GM18505 (cell line): ENCODE results near the gene OR2L8.

ENCODE experiments used
- ATAC-seq: cut with Tn5 transposase; IDR thresholded peaks from one replicate; pipeline ENCODE4 v1.9.1; 2021; ENCODE audit not compliant: unreplicated experiment
- POLR2A ChIP-seq: IDR thresholded peaks from 4 replicates; pipeline ENCODE4 v1.6.1; 2011; ENCODE audit warnings: borderline replicate concordance; ENCODE audit not compliant: insufficient read depth, insufficient read length; ENCODE audit errors: extremely low read depth

OR2L8 gene

GRCh38 chr1:247942624-247943023, 6.0 kb upstream of the OR2L8 start:
- TF ChIP-seq POLR2A = no peak
- no peak for ATAC-seq

- no peak for ATAC-seq
- no peak for TF ChIP-seq POLR2A
These were observed 4.8 kb downstream of the OR2L8 start for GRCh38 chr1:247953408-247953807.

- ATAC-seq = no peak
- TF ChIP-seq POLR2A = no peak
These were observed 13.1 kb downstream of the OR2L8 start for GRCh38 chr1:247961791-247962190.

GRCh38 chr1:247962911-247963588, 14.4 kb downstream of the OR2L8 start:
- no peak for TF ChIP-seq POLR2A
- no peak for ATAC-seq

- no peak for ATAC-seq
- TF ChIP-seq POLR2A = no peak
These were observed 16.3 kb downstream of the OR2L8 start, which contains the start of gene OR2AK2 for GRCh38 chr1:247964933-247965332. Gene OR2AK2, plus strand, starts transcription at chr1:247965233. Its CDS starts 144 bp downstream, at chr1:247965377.

GRCh38 chr1:247966532-247967204, 18.0 kb downstream of the OR2L8 start:
- TF ChIP-seq POLR2A = no peak
- peak; percentile 91 for ATAC-seq

GRCh38 chr1:247992986-247993385, 44.3 kb downstream of the OR2L8 start:
- ATAC-seq = no peak
- no peak for TF ChIP-seq POLR2A

GRCh38 chr1:247998811-247999210, 50.2 kb downstream of the OR2L8 start:
- TF ChIP-seq POLR2A = no peak
- ATAC-seq = no peak
